DOHH2 (cell line): ENCODE results near the gene CNR1.

Experiments
- CTCF ChIP-seq: fragments of 200-600 bp; sonication (generic); IDR thresholded peaks from one replicate; pipeline ENCODE4 v1.5.1; 2014; ENCODE audit warnings: antibody characterized with exemption, mild to moderate bottlenecking, low read depth, low read length; ENCODE audit not compliant: poor library complexity, severe bottlenecking
- EZH2phosphoT487 ChIP-seq: fragments of 200-600 bp; sonication (generic); IDR thresholded peaks from 2 replicates; pipeline ENCODE4 v1.6.1; 2017; ENCODE audit warnings: borderline replicate concordance, mild to moderate bottlenecking, antibody characterized with exemption, low read length, moderate library complexity, mixed read lengths

- TF ChIP-seq CTCF (no peak), EZH2phosphoT487 (no peak)
Observed at GRCh38 chr6:88134575-88134974, 31.6 kb downstream of the CNR1 start.
